HG02642 (cell line): Measurements from ENCODE around the gene KCNJ4.

Experiments used
- ATAC-seq: cut with Tn5 transposase; IDR thresholded peaks from one replicate; pipeline ENCODE4 v1.9.1; 2021; ENCODE audit warnings: mild to moderate bottlenecking; ENCODE audit not compliant: unreplicated experiment, poor library complexity

The KCNJ4 gene

DNA sequence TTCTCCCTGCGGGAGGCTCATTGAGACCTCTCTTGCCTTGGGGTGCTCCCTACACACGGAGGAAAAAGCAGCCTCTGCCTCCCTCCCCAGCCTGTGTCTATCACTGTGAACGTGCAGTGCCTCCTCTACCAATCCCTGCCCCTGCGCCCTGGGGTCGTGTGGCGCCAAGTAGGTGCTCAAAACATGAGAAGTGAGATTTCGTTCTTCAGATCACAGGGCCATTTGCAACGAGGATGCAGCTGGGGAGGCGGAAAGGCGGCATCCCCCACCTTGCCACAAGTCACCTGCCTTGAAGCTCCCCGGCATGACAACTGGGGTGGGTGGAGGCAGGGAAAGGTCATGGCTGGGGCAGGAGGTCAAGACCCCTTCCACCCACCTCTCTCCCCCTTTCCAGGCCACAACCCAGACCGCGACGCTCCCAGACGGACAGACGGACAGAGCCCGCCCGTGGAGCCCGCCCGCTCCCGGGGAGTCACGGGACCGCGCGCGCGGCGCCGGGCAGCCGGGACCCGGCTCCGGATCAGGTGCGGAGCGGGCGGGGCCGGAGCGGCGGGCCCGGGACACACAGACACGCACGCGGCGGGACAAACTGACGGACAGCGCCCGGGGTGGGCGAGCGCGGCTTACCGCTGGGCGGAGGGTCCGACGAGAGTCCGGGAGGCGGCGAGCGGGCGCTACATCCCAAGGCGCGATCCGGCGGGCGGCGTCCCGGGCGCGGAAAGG, 485 bp downstream of the KCNJ4 start:
- ATAC-seq, result no peak

- ATAC-seq, result no peak
Measured at GRCh38 chr22:38453996-38454352, 1.0 kb downstream of the KCNJ4 start.

GRCh38 chr22:38453066-38453672, 1.8 kb downstream of the KCNJ4 start:
- no peak for ATAC-seq

- no peak for ATAC-seq
Measured at GRCh38 chr22:38452373-38453065, 2.5 kb downstream of the KCNJ4 start.

GRCh38 chr22:38451864-38452263, 3.1 kb downstream of the KCNJ4 start:
- ATAC-seq, result no peak

GRCh38 chr22:38451404-38451803, 3.6 kb downstream of the KCNJ4 start:
- ATAC-seq, result no peak

DNA sequence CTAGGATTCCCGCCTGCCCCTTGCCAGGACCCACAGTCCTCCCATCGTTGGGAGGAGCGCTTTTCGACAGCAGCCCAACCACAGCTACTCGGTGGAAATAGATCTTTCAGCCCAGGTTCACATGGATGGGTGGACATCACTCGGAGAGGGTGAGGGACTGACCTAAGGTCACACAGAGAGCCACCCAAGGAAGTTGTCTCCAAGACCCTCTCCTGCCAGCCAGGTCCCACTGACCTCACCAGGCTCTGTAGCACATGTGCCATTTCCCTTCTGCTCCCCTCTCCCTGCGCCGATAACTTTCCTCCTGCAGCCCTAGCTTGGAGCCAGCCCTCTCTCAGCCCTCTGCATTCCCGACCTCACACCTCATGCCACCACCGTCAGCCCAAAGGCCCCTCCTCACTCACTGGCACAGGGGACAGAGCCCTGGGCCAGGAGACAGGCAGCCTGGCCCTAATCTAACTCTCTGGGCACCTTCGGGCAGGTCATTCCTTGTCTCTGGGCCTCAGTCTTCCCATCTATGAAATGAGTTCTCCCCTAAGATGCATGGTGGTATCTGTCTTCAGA, 4.7 kb downstream of the KCNJ4 start:
- no peak for ATAC-seq

GRCh38 chr22:38449776-38450175, 5.2 kb downstream of the KCNJ4 start:
- ATAC-seq, result no peak

DNA sequence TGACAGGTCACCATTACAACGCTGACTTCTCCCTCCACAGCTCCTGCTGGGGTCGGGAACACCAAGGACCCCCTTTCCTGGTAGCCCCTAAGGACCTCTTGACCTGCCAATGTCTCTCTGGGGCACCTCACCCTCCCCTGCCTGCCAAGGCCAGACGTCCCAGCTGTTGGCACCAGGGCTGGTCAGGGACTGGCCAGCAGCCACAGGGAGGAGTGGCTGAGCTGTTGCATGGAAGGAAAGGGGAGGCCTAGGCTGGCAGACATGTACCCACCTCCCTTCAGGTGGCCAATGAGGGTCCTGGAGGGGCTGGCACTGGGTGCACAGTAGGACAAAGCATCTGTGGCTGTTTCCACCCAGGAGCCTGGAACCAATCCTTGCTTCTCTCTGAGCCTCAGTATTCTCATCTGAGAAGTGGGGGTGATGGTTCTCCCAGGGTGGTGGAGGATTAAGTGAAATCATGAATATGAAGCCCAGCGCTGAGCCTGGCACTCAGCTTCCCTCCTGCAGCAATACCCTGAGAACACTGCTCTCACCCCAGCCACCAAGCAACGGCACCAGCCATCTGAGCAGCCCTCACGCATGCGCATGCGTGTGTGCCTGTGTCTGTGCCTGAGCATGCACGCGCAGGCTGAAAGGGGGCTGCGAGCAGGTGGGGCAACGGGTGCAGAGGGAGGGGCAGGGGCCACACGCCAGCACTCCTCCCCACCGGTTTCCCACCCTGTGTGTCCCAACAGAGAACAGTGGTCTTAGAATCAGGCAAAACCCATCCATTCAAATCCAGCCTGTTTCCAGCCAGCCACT, 5.9 kb downstream of the KCNJ4 start:
- ATAC-seq, result no peak

- ATAC-seq, result no peak
Measured at GRCh38 chr22:38446018-38446601, 8.9 kb downstream of the KCNJ4 start.

DNA sequence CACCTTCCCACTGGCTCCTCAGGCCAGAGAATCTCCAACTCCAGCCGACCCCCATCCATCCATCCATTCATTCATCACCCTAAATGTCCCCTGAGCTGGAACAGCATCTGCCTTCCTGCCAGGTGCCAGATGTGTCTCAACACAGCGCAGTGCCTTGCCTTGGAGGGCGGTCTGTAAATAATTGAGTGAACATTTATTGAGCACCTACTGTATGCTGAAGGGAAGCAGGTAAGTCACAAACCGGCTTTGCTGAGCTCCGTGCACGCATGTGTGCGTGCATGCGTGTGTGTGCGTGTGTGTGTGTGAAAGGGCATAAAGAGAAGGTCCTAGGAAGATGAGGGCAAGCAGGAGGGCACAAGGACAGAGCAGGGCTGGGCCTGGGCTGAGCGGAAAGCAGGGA, 10.2 kb downstream of the KCNJ4 start:
- no peak for ATAC-seq

DNA sequence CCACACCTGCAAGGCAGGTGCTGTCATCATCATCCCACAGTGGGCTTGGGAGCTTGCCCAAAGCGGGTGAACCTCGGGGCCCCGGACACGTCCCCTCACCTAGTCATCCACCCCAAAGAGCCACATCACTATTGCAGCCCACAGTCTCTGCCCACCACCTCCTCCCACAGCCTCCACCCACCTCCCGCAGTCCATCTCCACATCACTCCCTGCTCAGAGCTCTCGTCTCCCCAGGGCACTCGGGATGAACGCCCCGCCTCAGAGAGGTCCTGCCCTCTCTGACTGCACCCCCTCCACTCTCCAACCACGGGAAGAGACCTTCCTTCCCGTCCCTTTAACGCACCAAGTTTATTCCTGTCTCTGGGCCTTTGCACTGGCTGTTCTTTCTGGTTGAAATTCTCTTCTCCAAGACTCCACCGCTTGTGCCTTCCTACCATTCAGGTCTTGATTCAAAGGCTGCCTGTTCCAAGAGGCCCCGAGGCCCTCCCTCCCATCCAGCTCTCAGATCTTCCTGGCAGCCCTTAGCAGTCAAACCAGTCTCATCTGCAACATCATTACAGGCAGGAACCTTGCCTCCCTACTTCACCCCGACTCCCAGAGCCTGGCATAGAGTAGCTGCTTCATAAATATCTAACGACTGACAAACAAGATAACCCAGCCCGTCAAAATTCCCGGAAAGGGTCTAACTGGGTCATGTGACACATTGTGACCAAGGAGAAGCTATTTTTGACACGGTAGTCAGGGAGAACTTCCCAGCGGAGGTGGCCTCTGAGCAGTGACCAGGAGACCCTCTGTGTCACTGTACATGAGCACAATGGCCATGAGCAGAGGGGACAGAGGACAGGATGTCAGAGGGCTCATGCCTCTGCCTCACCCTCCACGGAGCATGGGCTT, 11.1 kb downstream of the KCNJ4 start:
- ATAC-seq, result no peak

- no peak for ATAC-seq
Measured at GRCh38 chr22:38442967-38443627, 11.9 kb downstream of the KCNJ4 start.

GRCh38 chr22:38441620-38442287, 13.2 kb downstream of the KCNJ4 start:
- ATAC-seq, result no peak

DNA sequence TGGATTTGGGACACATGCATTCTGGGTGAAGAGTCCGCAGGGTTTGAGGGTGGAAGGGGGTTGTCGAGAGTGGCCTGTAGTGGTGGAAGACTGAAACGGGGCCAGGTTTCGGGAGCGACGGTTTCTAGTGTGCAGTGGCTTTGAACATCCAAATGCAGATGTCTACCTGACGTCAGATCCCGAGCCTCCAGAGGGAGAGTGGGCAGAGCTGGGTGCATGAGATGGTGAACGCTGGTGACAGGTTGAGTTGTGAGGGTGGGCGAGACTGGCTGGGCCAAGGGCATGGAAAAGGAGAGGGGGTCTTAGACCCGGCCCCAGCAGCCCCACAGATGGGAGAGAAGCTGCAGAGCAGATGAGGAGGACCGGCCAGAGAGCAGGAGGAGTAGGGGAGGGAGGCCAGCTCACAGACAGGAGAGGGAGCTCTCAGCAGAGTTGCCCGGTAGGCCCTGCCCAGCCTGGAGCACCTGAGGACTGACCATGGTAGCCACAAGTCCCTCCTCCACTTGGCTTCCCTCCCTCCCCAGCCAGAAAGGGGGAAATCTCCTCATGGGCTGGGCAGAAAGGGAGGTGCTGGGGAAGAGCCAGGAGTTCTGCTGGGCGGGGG, 14.2 kb downstream of the KCNJ4 start:
- ATAC-seq, result no peak

GRCh38 chr22:38437416-38437815, 17.6 kb downstream of the KCNJ4 start:
- no peak for ATAC-seq

- ATAC-seq, result no peak
Measured at GRCh38 chr22:38436629-38437395, 18.2 kb downstream of the KCNJ4 start.
